ENCODE measurements around the gene EDIL3.

The EDIL3 gene

GRCh38 chr5:84014966-84015365 lies 369.7 kb downstream of the EDIL3 start:
- no peak for TF ChIP-seq CTCF (IDR thresholded peaks at IDR 0.05; ENCODE audit: low read depth, low read length)
- H3K4me3 ChIP-seq (ENCODE audit: low read depth, low read length), result no peak overlapping the region

- H3K4me3 ChIP-seq (ENCODE audit: low read depth, low read length), result no peak overlapping the region
- no peak for TF ChIP-seq CTCF (IDR thresholded peaks at IDR 0.05; ENCODE audit: low read depth, low read length)
Observed at GRCh38 chr5:83993803-83994202, 390.9 kb downstream of the EDIL3 start.

- no peak overlapping the region for H3K4me3 ChIP-seq (ENCODE audit: low read depth, low read length)
Observed at GRCh38 chr5:83991566-83992224, 393.0 kb downstream of the EDIL3 start.

GRCh38 chr5:83988293-83988685 lies 396.4 kb downstream of the EDIL3 start:
- TF ChIP-seq CTCF (IDR thresholded peaks at IDR 0.05; ENCODE audit: low read depth, low read length), result no peak

More at GRCh38 chr5:83991566-83992224, 393.0 kb downstream of the EDIL3 start:
- no peak for TF ChIP-seq CTCF (IDR thresholded peaks at IDR 0.05; ENCODE audit: low read depth, low read length)

GRCh38 chr5:83987513-83988292 lies 397.0 kb downstream of the EDIL3 start:
- H3K4me3 ChIP-seq (ENCODE audit: low read depth, low read length), result no peak overlapping the region
- no peak for TF ChIP-seq CTCF (IDR thresholded peaks at IDR 0.05; ENCODE audit: low read depth, low read length)

More at GRCh38 chr5:83988293-83988685, 396.4 kb downstream of the EDIL3 start:
- H3K4me3 ChIP-seq (ENCODE audit: low read depth, low read length), result no peak overlapping the region

GRCh38 chr5:83983852-83984251 lies 400.8 kb downstream of the EDIL3 start:
- no peak overlapping the region for H3K4me3 ChIP-seq (ENCODE audit: low read depth, low read length)
- TF ChIP-seq CTCF (IDR thresholded peaks at IDR 0.05; ENCODE audit: low read depth, low read length), result no peak

Data from WI38 (cell line).